ENCODE results near the gene MDM4.
"Not testable (repeated sequence)": the region's sequence is repeated elsewhere in the genome, so short reads cannot be mapped to it uniquely, and the experiment has no call there.

The MDM4 gene

DNA sequence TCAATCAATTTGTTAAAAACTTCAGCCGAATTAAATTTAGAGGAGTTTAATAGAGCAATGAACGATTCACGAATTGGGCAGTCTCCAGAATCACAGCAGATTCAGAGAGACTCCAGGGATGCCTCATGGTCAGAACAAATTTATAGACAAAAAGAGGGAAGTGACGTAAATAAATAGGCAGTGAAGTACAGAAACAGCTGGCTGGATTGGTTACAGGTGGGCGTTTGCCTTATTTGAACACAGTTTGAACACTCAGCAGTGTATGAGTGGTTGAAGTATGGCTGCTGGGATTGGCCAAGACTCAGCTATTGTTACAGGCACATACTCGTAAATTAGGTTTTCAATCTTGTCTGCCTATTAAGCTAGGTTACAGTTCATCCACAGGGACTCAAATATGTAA lies 43.8 kb downstream of the MDM4 start:
- DNase-seq (ENCODE audit: low read depth in 1 of 2, low spot score in 1 of 2) = not testable (repeated sequence)

DNA sequence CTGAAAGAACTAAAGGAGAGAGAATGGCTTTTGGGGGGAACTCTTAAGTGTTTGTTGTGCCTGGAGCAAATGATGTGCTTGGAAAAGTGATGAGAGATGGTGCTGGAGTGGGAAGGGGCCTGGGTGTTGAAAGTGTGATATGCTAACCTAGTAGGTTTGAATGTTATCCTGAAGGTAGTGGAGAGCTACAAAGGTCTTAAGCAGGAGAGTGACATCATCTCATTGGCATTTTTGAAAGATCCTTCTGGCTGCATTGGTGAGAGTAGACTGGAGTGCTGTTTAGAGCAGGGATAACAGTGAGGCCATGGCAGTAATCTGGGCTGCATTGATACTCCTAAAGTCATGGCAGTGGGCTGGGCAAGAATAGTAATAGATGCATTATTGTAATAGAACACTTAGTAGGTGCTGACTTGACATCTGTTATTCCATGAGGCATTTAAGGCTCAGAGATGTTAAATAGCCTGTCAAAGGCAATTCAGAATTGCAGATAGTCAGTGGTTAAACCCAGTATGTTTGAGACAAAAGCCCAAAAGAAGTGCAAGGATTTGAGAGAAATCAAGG lies 44.5 kb downstream of the MDM4 start:
- DNase-seq (ENCODE audit: low read depth in 1 of 2, low spot score in 1 of 2) = no peak

DNA sequence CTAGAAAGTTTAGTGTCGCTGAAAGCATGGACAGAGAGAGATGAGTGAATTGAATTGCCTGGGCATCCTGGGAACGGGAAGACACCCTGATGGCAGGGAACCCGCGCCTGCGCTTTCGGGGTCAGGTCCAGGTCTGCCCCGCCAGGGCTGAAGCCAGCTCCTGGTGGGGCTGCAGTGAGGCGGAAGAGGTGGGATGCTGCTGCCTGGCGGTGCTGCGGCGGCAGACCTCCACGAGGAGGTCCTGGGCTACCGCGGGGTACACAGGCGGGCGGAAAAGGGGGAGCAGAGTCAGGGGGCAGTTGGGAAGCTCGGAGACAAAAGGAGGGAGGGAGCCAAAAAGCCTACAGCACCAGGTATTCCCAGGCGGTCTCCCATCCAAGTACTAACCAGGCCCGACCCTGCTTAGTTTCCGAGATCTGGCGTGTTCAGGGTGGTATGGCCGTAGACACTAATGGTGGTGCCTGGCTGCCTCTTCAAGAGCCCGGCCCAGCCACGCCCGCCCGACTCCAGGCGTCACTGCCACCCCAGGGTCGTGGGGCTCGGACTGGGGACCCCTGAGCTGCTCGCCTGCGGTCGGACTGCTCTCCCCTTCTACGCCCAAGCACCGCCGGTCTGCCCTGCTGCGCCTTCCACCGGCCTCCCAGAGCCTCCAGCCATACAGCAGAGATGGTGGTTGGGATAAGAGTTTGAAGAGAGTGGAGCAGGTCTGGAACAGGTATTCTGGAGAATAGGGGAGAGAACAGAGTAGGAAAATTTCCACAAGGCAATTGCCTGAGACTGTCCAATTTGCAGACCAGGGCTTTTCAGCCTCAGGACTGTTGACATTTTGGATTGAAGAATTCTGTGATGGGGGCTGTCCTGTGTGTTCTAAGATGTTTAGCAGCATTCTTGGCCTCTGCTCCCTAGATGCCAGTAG lies 46.1 kb downstream of the MDM4 start:
- DNase-seq (ENCODE audit: low read depth in 1 of 2, low spot score in 1 of 2) = no peak

DNA sequence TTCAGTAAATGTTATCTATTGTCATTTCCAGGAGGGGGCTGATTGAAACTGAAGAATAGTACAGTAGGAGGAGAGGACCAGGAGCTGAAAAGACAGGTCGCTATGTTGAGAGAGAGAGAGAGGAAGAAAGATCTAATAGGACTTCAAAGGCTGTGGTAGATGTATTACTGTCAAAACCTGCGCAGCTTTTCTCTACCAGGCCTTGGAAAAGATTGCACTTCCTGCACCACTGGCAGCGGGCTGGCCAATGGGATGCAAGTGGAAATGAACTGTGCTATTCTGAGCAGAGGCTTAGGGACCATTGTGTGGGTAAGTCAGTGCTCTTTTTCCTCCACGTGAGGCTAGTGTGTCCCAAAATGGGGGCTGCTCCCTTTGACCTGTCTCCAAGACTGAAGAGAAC lies 47.1 kb downstream of the MDM4 start:
- DNase-seq (ENCODE audit: low read depth in 1 of 2, low spot score in 1 of 2) = no peak

DNA sequence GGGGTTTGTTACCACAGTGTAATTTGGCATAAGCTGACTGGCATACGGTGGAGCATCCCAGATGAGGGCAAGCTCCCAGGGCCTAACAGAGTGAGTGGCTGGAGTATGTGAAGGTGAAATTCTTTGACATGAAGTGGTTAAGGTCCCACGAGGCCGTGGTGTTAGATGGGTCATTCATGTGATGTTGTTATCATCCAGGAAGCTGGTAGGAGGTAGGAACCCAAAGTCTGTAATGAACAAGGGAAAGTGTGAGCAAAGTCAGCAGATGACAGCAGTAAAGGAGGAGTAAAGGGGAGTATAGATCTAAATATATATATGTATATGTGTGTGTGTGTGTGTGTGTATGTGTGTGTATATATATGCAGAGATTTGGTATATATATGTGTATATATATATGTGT lies 47.6 kb downstream of the MDM4 start:
- no peak for DNase-seq (ENCODE audit: low read depth in 1 of 2, low spot score in 1 of 2)

DNA sequence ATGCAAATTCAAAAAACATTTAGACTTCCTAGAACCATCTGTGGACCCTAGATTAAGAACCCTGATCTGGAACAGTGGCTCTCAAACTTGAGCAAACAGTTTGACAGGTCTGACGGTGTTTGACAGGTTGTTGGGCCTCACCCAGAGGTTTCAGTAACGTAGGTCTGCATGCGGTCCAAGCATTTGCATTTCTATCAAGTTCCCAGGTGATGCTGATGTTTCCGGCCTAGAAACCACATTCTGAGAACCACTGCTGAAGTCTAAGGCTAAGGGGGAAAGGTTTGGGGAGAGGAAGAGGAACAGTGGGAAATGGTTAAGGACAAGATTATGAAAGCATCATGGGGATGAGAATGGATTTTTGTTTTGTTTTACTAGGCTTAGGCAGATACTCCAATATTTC lies 48.6 kb downstream of the MDM4 start:
- no peak for DNase-seq (ENCODE audit: low read depth in 1 of 2, low spot score in 1 of 2)

DNA sequence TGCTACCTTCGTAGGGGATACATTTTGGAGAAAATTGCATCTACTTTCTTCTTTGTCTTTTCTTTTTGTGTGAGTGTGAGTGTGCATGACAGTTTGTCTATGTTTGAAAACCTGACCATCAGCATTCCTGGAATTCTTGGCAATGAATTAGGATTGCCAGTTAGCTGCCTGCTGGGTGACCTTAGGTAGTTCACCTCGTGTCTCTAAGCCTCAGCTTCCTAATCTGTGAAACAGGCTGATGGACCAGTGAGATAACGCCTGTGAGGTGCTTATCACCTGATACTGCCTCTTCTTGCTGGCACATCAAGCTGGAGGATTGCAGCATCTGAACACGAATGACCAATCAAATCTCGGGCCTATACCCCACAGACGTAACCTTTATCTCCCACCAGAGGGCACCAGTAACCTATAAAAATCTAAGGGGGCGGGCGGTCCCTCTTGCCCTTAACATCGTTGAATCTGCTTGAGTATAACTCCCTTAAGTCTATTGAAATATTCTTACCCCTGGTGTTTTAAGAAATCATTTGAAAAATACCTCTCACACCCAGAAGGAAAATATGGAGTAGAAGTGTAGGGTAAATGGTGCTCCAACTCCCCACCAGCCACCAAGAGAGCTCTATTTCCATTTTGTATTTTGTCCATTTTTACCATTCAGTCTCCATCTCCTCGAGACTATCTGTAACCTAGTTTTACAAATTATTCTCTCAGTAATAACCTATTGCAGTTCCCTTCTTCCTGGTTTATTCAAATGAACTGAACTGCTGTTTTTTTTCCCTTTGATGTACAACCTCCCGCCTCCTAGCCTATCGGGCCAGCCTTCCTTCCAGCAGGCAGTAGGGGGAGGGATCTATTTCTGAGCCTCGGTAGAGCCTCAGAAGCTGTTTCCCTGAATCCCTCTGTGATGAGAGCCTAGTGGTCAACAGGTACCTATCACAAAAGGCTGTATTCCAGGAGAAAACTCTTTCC lies 49.7 kb downstream of the MDM4 start:
- DNase-seq (ENCODE audit: low read depth in 1 of 2, low spot score in 1 of 2) = no peak

DNA sequence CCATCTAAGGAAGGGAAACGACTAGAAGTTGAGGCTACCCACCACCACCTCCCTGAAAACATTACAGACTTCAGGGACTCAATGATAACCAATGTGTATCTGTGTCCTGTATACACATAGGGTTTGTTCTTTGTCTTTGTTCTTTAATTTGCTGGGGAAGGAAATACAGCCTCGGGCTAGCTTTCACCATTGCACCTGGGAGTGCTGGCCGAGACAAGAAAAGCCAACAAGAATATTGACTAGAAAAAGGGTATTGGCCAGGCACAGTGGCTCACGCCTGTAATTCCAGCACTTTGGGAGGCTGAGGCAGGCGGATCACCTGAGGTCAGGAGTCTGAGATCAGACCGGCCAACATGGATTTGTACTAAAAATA lies 50.4 kb downstream of the MDM4 start:
- no peak for DNase-seq (ENCODE audit: low read depth in 1 of 2, low spot score in 1 of 2)

DNA sequence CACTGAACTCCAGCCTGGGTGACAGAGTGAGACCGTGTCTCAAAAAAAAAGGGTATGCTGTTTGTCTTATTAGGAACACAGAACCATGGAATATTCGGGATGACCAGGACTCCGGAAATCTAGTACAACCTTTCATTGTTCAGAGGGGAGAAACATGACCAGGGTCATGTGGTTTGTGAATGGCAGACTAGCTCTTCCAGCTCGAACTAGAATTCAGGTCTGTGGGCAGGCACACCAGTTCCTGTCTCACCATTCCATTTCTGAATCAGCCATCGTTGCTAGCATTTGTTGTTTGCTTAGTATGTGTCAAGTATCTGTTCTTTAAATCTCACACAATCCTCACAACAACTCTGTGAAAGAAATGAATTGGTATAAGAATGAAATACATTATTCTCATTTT lies 50.9 kb downstream of the MDM4 start:
- no peak for DNase-seq (ENCODE audit: low read depth in 1 of 2, low spot score in 1 of 2)

DNA sequence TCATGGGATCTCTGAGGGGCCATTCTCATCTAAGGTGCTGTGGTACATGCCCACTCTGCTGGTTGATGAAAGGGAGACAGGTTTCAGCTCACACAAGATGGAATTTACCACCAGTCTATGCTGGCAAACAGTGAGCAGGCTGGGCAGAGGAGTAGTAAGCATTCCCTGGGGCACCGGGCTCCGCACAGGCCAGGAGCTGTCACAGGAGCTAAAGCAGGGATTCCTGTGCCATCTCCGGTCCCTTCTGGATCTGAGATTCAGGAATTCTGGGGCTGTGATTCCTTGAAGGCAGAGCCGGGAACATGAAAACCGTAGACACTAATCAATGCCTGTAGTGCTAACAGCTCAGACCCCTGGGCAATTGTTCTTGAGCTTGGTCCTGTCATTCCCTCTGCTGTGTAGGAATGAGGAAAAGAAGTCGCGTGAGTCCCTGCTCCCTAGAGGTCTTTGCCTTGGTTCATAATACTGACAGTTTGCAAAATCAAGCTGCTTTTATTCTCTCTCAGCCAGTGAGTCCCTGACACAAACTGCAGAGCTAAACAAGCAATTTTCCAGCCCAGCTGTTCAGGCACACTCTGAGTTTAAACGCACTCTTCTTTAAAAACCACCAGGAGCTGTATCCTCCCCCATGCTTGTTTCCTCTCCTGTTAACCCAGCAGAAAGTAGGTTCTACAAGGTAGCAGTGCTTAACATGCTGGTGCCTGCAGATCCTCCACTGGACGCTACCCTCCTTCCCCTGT lies 52.5 kb downstream of the MDM4 start:
- no peak for DNase-seq (ENCODE audit: low read depth in 1 of 2, low spot score in 1 of 2)

DNA sequence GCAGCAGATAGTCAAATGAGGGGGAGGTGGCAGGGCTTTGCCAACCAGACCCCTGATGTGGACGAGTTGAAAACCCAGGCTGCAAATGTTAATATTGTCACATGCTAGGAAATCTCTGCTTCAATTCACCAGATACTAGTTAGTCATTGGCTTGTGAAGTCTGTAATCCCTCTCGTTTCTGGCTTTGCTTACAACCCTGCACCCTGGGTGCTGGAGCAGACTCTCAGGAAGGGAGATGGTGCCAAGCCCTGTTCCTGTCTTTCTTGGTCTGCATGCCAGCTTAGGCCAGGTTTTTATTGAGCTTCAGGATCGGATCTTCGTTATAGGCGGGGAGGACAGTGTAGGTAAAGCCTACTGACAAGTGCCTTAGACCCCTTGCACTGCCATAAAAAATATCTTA lies 53.3 kb downstream of the MDM4 start:
- DNase-seq (ENCODE audit: low read depth in 1 of 2, low spot score in 1 of 2) = no peak

DNA sequence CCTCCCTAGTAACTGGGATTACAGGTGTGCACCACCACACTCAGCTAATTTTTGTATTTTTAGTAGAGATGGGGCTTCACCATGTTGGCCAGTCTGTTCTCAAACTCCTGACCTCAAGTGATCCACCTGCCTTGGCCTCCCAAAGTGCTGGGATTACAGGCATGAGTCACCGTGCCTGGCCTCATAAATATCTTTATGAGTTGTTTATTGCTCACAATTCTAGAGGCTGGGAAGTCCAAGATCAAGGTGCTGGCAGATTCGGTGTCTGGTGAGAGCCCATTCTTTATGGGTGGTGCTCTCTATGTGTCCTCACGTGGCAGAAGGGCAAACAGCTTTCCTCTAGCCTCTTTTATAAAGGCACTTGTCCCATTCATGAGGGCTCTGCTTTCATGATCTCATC lies 53.8 kb downstream of the MDM4 start:
- DNase-seq (ENCODE audit: low read depth in 1 of 2, low spot score in 1 of 2) = not testable (repeated sequence)

DNA sequence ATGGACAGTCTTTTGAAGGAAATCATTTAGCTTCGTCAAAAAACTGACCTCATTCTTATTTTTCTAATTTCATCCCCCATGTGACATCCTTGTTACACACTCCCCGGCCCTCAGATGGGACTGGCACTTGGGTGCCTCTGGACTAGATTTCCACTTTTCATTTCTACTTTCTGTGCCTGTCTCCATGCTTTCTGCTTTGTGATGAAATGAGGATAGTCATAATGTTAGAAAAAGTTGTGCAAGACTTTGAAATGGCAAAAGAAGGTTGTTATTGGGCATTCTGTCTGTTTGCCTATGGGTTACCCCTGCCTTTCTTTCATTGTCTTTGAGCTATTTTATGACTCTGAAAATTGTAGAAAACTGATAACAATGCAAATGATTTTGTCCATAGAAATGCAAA lies 54.9 kb downstream of the MDM4 start:
- DNase-seq (ENCODE audit: low read depth in 1 of 2, low spot score in 1 of 2) = no peak

DNA sequence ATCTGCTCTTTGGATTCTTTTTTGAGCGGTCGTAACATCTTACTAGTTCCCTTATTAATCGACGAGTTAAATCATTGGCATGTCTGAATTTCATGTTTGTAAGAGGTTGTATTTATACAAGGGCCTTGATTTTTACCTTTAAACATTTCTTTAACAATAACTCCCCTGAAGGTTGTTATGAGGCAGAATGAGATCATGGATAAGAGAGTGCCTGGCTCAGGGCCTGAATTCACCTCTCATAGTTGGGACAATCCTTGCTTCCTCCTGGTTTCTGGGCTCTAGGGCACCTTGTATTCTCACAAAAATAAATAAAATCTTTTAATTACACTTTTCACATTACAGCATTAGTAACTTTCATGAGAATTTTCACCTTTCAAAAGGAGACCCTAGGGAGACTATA lies 55.4 kb downstream of the MDM4 start:
- no peak for DNase-seq (ENCODE audit: low read depth in 1 of 2, low spot score in 1 of 2)

DNA sequence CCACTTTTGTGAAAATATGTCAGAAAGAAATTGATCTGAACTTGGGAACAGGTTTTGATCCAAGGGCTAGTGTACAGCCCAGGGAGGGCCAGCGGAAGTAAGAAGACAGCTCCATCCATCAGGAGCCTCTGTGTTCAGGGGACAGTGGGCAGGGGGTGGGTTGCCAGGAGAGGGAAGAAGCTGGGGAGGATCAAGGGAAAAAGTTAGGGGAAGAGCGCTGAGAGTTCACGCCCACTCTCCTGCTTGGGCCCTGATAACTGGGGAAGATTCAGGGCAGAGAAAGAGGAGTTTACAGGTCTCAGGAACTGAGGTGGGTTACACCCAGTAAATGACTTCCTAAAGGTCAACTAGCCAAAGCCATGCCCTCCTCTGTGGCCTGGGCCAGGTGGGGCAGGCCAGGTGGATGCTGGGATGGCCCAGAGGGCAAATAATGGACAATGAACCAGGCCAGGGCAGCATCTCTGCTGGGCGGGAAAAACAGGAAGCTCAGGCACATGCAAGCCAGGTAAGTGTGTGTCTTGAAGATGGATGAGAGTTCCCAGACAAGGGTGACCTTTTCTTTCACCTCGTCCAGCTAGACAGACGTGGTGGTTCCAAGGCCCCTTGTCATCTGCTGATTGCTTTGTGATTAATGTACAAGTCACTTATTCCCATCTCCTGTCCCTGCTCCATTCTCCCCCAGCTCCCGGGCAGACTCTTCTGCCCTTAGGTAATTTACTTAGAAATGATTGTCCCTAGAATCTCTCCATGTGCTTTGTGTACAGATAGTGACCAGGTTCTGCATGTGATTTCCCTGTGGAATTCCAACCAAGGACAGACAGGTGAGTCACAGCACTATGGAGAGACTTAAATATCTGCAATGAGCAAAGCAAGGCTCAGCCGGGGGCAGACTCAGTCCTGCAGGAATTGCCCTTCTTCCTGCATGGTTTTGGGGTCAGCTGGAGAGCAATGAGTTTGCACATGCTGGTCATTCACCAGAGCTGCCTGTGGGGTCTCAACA lies 57.0 kb downstream of the MDM4 start:
- no peak for DNase-seq (ENCODE audit: low read depth in 1 of 2, low spot score in 1 of 2)

DNA sequence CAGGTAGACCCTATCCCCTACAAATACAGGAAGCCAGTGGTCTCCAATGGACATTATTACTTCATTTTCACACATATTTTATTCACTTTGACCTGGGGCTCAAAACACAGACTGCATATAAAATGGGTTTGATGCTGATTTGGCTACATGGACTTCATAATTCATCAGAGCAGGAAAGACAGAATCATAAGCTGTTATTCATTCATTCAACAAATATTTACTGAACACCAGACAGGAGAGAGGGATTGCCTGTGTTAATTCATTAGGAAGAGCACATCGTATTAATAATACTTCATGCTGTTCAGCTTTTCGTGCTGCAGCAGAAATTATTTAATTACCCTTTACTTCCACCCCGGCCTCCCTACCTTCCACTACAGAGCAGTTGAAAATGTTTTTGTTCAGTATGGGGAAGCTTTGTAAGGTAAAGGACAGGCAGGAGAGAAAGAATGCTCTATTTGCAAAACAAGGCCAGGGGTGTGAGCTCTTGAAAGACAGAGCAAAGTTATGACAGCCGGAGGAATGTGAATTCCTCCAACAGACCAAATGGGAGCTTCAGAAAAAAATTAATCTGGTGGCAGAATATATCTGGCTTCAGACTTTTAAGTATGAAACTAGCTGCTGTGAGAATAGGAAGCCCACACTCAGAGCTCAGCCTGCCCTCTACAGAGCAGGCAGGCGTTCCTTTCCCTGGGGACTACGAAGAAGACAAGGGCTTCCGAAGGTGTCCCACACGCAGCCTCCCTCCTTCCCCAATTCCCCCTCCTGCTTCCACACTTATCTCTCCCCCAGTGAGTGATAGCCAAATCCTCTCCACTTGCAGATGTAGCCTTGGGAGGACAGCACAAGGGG lies 58.0 kb downstream of the MDM4 start:
- no peak for DNase-seq (ENCODE audit: low read depth in 1 of 2, low spot score in 1 of 2)

DNA sequence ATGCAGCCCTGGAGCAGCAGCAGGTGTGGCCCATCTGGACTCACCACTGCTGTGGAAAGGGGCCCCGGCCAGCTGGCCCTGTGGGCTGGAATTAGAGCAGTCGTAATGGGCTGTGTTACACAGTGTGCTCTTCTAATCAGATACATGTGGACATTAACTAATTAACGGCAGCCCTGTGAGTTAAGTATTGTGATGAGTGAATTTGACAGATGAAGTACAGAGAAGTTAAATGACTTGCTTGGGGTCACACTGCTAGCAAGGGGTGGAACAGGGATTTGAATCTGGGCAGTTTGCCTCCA lies 58.6 kb downstream of the MDM4 start:
- DNase-seq (ENCODE audit: low read depth in 1 of 2, low spot score in 1 of 2) = no peak

DNA sequence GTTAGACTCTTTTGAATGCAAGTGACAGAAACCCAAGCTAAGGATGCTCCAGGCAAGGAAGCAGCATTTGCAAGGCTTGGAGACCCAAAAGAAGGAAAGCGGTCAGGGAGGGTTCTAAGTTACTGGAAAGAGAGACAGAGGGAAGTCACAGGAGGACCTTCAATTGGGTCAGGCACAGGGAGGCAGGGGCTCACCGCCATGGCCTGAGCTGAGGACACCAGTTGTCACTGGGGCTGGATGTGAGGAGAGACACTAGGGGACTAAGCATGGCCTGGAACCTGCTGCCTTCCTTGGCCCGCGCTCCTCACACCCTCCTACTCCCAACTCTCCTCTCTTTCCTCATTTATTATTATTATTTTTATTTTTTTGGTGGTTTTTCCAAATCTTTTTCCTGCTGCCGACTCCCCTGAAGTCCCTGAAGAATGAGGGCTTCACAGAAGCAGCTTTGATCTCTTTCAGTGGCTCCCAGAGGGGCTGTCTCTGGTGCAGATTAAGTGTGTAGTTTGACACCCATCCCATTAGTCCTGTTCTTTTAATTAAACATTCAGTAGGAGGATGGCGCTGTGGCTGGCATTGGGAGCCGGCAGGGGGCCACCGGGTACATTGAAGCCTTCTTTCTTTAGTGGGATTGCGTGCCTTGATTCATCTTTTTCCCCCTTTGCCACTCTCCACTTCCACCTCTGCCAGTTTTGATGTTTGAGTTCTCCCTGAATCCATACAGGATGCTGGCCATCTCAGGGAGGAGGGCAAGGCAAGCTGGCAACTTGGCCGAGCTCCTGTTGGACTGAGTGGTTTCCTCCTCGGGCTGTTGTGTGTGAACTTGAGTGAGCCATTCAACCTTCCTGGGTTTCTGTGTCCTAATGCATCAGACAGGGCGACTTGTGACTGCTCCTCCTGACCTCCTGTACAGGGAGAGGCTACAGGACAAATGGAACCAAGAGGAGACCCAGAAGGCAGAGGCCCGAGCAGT lies 59.3 kb downstream of the MDM4 start:
- no peak for DNase-seq (ENCODE audit: low read depth in 1 of 2, low spot score in 1 of 2)
